IPS-NIHi11 (cell line): ENCODE measurements around the gene GBGT1.
"Not testable (repeated sequence)": the region's sequence is repeated elsewhere in the genome, so short reads cannot be mapped to it uniquely, and the experiment has no call there.

Experiments used
- DNase-seq: peaks from one replicate; pipeline ENCODE4 v3.0.0; 2012; ENCODE audit warnings: mixed read lengths, low spot score

GBGT1 gene

GRCh38 chr9:133163504-133164172, at the start of gene GBGT1:
Gene GBGT1, minus strand, starts transcription at chr9:133163914. Its CDS starts 1,502 bp downstream, at chr9:133162412.
- DNase-seq = peak; percentile 95

DNA sequence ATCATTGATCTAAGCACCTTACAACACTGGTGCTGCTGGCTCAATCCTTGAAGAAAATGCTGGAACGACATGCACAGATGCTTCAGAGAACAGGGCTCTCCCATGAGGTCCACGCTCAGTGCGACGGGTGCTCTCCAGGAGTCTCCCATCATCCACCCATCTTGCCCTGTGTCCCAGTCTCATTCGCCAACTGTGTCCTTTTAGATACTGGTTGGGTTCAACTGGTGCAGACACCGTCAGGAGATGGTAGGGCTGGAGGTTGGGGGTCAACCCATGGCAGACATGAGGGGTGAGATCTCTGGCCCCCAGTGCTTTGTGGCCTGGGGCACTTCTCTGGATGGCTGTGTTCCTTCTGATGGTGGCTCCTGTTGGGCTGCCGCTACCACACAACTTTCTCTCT, 46.9 kb upstream of the GBGT1 start:
- DNase-seq = no peak

- DNase-seq = no peak
Measured at GRCh38 chr9:133210202-133210532, 46.5 kb upstream of the GBGT1 start.

- not testable (repeated sequence) for DNase-seq
Measured at GRCh38 chr9:133209327-133210201, 45.9 kb upstream of the GBGT1 start.

DNA sequence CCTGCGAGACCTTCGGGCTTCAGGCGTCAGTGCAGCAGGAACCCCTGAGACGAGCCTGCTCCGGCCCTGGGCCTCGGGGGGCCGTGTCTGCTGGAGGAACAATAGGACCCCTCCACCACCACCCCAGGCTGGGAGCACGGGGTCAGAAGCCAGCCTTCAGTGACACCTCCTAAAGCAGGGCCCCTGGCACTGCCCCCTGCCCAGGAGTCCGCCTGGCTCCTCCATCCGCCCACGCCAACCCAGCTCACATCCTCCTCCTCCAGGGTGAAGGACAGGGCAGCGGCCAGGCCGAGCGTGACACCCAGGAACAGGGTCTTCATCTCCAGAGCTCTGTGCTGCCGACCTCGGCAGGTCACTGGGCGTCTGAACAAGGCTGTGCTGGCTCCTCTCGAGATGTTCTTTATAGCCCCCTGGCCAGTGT, 45.2 kb upstream of the GBGT1 start, which contains the start of gene OBP2B:
OBP2B (minus strand) TSS at position 371 of the 421 bp plus-strand sequence; CDS start at position 320, 51 bp downstream.
- not testable (repeated sequence) for DNase-seq

GRCh38 chr9:133208171-133208879, 44.6 kb upstream of the GBGT1 start:
- not testable (repeated sequence) for DNase-seq

- DNase-seq = no peak
Measured at GRCh38 chr9:133207540-133208170, 43.9 kb upstream of the GBGT1 start.

DNA sequence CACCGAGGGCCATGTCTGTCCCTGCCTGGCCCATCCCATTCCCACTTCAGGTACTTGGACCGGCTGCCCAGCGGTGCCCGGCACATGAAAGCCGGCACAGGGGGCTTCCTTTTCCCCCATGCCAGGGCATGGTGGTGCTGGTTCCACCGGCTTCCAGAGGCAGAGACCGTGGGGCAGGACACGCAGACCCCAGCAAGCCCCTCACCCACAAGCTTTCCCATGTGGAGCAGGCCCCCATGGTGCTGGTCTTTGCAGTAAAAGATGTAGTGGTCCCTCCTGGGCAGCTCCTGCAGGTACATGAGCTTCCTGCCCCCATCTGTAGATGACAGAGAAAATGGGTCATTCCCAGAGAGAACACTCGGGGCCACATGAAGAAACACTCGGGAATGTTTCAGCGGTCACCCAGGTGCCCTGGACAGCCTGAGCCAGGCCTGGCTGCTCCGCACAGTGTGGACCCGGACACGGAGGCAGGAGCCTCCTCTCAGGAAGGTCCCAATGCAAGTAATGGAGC, 43.4 kb upstream of the GBGT1 start:
- DNase-seq = no peak

- DNase-seq = no peak
Measured at GRCh38 chr9:133205996-133206931, 42.5 kb upstream of the GBGT1 start.

- not testable (repeated sequence) for DNase-seq
Measured at GRCh38 chr9:133205481-133205887, 41.8 kb upstream of the GBGT1 start.

GRCh38 chr9:133204993-133205336, 41.3 kb upstream of the GBGT1 start:
- no peak for DNase-seq

DNA sequence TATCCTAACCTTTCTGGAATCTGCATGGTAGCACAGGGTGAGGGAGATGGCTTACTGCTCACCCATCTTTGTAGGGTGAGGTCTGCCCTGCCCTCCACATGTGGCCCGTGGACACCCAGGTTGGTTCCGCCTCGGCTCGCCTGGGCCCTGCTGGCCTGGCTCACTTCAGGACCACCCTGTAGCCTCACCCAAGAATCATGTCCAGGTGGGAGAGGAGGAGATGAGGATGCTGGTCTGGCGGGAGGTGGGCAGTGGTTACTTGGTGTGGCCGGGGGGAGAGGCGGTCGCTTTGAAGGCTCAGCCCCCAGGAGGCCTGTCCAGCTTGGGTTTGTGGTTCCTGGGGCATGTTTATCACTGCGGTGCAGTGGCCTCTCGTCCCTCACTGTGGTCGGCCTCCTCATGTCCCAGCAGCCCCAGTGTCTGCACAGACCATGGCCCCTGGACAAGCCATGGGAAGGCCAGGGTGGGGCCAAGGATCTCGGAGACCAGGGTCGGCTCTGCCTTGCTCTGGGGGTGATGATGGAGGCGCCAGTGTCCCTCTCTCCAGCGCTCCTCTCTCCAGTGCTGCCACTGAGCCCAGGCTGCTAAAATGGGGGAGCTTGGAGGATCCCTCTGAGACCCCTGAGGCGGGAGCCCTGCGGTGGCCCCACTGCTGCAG, 40.8 kb upstream of the GBGT1 start:
- no peak for DNase-seq

- no peak for DNase-seq
Measured at GRCh38 chr9:133203506-133204075, 39.9 kb upstream of the GBGT1 start.

GRCh38 chr9:133202688-133203453, 39.2 kb upstream of the GBGT1 start:
- no peak for DNase-seq

DNA sequence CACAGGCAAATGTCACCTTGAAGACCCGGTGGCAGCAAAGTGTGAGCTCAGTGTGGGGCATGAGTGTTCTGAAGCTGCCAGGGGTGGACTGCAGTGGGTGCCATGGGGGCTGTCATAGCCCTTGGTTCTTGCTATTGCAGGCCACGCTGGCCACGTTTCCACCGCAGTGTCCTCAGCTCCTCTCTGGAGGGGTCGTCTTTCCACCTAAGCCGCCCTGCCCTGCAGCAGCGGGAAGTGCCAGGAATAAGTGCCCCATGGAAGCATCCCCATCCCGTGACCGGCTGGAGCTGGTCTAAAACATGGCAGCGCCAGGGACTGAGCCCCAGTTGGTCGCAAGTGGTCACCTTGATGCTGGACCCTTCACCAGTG, 38.4 kb upstream of the GBGT1 start:
- DNase-seq = no peak

- DNase-seq = no peak
Measured at GRCh38 chr9:133201424-133202144, 37.9 kb upstream of the GBGT1 start.

DNA sequence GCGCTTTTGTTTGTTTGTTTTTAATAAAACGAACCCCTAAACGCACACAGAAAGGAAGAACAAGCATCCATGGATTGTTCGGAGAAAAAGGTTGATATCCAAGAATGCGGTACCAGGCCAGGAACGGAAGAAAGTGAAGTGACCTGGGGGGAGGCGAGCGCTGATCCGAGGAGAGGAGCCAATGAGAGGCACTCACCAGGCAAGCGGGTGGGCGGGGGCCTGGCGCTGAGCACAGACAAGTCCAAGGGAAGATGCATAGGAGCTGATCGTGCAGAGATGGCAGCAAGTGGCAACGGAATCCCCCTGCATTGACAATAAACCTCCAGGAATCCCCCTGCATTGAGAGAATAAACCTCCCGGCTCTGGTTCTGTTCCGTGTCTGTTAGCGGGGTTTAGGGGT, 36.9 kb upstream of the GBGT1 start:
- no peak for DNase-seq

DNA sequence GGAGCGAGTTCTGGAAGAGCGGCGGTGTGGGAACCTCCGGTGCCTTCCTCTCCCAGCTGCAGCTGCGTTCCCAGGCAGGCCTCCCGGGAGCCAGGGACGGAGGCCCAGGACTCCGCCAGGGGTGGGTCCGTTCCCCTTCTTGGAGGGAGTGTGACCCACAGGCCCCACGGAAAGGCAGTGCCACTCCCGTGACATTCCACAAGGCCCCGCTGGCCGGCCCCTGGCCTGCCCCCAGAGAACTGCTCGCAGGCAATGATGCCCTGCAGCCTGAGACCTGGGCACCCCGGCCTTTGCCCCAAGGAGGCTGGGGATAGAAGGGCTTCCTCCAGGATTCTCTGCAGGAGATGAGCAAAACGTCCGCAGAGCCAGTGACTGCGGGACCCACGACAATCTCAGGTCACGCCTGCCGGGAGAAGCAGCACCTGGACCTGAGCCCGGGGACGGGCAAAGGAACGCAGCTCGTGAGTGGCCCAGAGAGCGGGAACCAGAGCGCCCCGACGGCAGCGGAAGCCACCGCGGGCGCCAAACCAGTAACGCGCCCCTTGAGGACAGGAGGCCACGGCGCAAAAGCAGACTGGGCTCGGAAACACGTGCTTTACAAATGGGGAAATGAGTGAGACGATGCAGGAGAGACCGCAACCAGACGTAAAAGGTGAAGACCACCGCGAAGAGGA, 36.1 kb upstream of the GBGT1 start:
- DNase-seq = peak; percentile 63
